Ramos (cell line): ENCODE results near the gene PRRC1.

ENCODE experiments used
- in situ Hi-C: fragments of 300-500 bp; cut with MboI; formaldehyde crosslinking; loops from one replicate; pipeline ENCODE4 v1.14.3; 2022; ENCODE audit warnings: low sequenced_read_pairs; ENCODE audit not compliant: unreplicated experiment

The PRRC1 gene

GRCh38 chr5:127601601-127602000 is 84.2 kb downstream of the PRRC1 start:
- in situ Hi-C loops: no loop called here

GRCh38 chr5:127602481-127602880 is 85.0 kb downstream of the PRRC1 start:
- in situ Hi-C loops: no loop called here

- in situ Hi-C loops: no loop called here
These were observed 85.7 kb downstream of the PRRC1 start for GRCh38 chr5:127602896-127603844.
